Body of pancreas (tissue), 4 donors: Measurements from ENCODE around the gene NCAPD3.

ENCODE experiments used
- CTCF ChIP-seq, 7 experiments: fragments of 450-650 bp in 4 of 7; fragments of 200-600 bp in 3 of 7; sonication (generic) in 3 of 7; IDR thresholded peaks; one replicate each; pipeline ENCODE4 v1.5.1; 2016 to 2019; ENCODE audit warnings: antibody characterized with exemption in 7 of 7
- POLR2A ChIP-seq, 3 donors: fragments of 450-650 bp; IDR thresholded peaks; one replicate each; pipeline ENCODE4 v1.6.1; 2016; ENCODE audit warnings: antibody characterized with exemption in 3 of 3, mild to moderate bottlenecking in 2 of 3

- TF ChIP-seq CTCF (IDR thresholded peaks at IDR 0.05): no peak
- TF ChIP-seq POLR2A (IDR thresholded peaks at IDR 0.05): no peak
Measured at GRCh38 chr11:134139303-134139872, 84.4 kb downstream of the NCAPD3 start.
